HEK293T (cell line): ENCODE measurements around the gene AKAP9.

Experiments used
- BHLHE40 ChIP-seq: fragments of 450-650 bp; IDR thresholded peaks from 2 replicates; pipeline ENCODE4 v1.6.1; 2016; ENCODE audit warnings: mild to moderate bottlenecking, moderate library complexity, borderline replicate concordance
- ELF4 ChIP-seq: fragments of 450-650 bp; IDR thresholded peaks from 2 replicates; pipeline ENCODE4 v1.6.1; 2017; ENCODE audit warnings: antibody characterized with exemption
- FOXA1 ChIP-seq: fragments of 450-650 bp; IDR thresholded peaks from 2 replicates; pipeline ENCODE4 v1.6.1; 2016; ENCODE audit warnings: mild to moderate bottlenecking
- FOXK2 ChIP-seq: fragments of 450-650 bp; IDR thresholded peaks from 2 replicates; pipeline ENCODE4 v1.6.1; 2016; ENCODE audit warnings: mild to moderate bottlenecking
- FOXM1 ChIP-seq: fragments of 450-650 bp; IDR thresholded peaks from 2 replicates; pipeline ENCODE4 v1.6.1; 2017; ENCODE audit warnings: mild to moderate bottlenecking, borderline replicate concordance
- NFRKB ChIP-seq: fragments of 450-650 bp; IDR thresholded peaks from 2 replicates; pipeline ENCODE4 v1.6.1; 2016; ENCODE audit warnings: mild to moderate bottlenecking, moderate library complexity
- SUZ12 ChIP-seq: fragments of 450-650 bp; IDR thresholded peaks from 2 replicates; pipeline ENCODE4 v1.6.1; 2016; ENCODE audit warnings: mild to moderate bottlenecking
- ZNF384 ChIP-seq: fragments of 450-650 bp; IDR thresholded peaks from 2 replicates; pipeline ENCODE4 v1.6.1; 2016

DNA sequence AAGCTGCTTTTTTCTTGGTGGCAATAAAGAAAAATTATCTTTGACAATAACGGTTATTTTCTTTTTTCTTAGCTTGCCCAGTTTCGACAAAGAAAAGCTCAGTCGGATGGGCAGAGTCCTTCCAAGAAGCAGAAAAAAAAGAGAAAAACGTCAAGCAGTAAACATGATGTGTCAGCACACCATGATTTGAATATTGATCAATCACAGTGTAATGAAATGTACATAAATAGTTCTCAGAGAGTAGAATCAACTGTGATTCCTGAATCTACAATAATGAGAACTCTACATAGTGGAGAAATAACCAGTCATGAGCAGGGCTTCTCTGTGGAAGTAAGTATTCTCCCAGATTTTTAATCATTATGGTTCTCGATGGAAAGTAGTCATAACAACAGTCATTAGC lies 33.0 kb downstream of the AKAP9 start:
- TF ChIP-seq BHLHE40 = no peak
- no peak for TF ChIP-seq FOXK2
- TF ChIP-seq NFRKB = no peak
- no peak for TF ChIP-seq SUZ12
- no peak for TF ChIP-seq FOXA1
- TF ChIP-seq ELF4 = no peak
- TF ChIP-seq ZNF384 = no peak
- no peak for TF ChIP-seq FOXM1
